IgD-negative memory B cell (primary cell): ENCODE data around the gene SARDH. TPM values are rescaled to one million over a fixed set of nuclear protein-coding genes. Genes with fewer than 3 reads are reported as not detected.
A peak's percentile ranks its signal among the peaks of the same experiment; 100 is the strongest.

ENCODE experiments used
- H3K27ac Mint-ChIP-seq, 3 donors: one replicate each; pipeline ENCODE4 v1.8.0; 2020 to 2022; ENCODE audit warnings: mild to moderate bottlenecking in 3 of 3, mixed read lengths in 3 of 3, moderate library complexity in 1 of 3
- H3K27me3 Mint-ChIP-seq: one replicate; pipeline ENCODE4 v1.8.0; 2021; ENCODE audit warnings: mixed read lengths
- H3K36me3 Mint-ChIP-seq: one replicate; pipeline ENCODE4 v1.8.0; 2020; ENCODE audit warnings: mild to moderate bottlenecking, mixed read lengths
- H3K4me1 Mint-ChIP-seq, 3 donors: one replicate each; pipeline ENCODE4 v1.8.0; 2020 to 2022; ENCODE audit warnings: mixed read lengths in 3 of 3, mild to moderate bottlenecking in 1 of 3
- H3K4me3 Mint-ChIP-seq, 4 donors: one replicate each; pipeline ENCODE4 v1.8.0; 2020 to 2022; ENCODE audit warnings: mild to moderate bottlenecking in 4 of 4, mixed read lengths in 4 of 4, moderate library complexity in 3 of 4
- H3K9me3 Mint-ChIP-seq, 3 donors: one replicate each; pipeline ENCODE4 v1.8.0; 2020 to 2021; ENCODE audit warnings: mixed read lengths in 3 of 3, mild to moderate bottlenecking in 1 of 3
- polyA plus RNA-seq: library from polyadenylated mRNA; unstranded; fragments of 300-500 nt; fragmentation: Illumina TruSeq; gene quantifications from one replicate; pipeline ENCODE4 v1.2.3, GENCODE V29; 2021

The SARDH gene
- polyA plus RNA-seq, 1 donor from 2014 or later = 0.30 TPM

DNA sequence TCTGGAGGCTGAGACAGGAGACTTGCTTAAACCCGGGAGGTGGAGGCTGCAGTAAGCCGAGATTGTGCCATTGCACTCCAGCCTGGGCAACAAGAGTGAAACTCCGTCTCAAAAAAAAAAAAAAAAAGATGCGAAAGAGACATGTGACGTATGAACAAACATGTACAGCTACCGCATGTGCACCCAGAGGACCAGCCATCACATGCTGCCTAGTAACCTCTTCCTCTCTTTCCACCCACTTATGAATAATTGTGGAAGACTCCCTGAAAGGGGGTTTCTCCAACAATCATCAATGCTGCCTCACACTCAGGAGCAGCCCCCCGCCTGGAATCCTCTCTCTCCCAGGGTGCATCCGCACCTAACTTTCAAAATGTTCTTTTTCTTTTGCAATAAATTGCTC is 2.2 kb downstream of the SARDH start:
- H3K27ac Mint-ChIP-seq = peak overlapping the region in 2 of 3 donors; percentile 76 to 88
- H3K27me3 Mint-ChIP-seq = peaks cover 2% of the 10 kb centered on the region
- peaks cover 9 to 18% (median 11%) of the 10 kb centered on the region in 3 donors for H3K4me1 Mint-ChIP-seq
- peak overlapping the region in 2 of 4 donors; percentile 23 to 56 for H3K4me3 Mint-ChIP-seq
- no peaks in the 10 kb centered on the region for H3K9me3 Mint-ChIP-seq
- H3K36me3 Mint-ChIP-seq = no peaks in the 10 kb centered on the region

DNA sequence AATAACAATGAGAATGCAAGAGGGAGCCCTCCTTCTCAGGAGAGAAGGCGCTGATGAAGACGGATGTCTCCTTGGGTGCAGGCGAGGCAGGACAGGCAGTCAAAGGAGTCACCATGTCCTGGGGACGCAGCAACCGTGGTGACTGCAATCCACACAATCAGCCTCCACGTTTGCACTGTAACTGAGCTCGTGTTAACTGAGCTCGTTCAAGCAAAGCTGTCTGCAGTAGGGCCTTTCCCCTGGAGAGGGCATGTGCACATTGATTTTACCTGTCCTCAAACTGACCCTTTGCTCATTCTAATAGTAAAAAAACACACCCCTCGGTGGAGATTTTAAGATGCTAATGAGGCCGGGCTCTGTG is 2.8 kb downstream of the SARDH start:
- no peaks in the 10 kb centered on the region for H3K36me3 Mint-ChIP-seq
- peaks cover 9 to 18% (median 11%) of the 10 kb centered on the region in 3 donors for H3K4me1 Mint-ChIP-seq
- H3K27ac Mint-ChIP-seq = peak overlapping the region in 2 of 3 donors; percentile 76 to 88
- peaks cover 2% of the 10 kb centered on the region for H3K27me3 Mint-ChIP-seq
- no peaks in the 10 kb centered on the region for H3K9me3 Mint-ChIP-seq
- H3K4me3 Mint-ChIP-seq = peak overlapping the region; percentile 10 to 89 (median 34)

DNA sequence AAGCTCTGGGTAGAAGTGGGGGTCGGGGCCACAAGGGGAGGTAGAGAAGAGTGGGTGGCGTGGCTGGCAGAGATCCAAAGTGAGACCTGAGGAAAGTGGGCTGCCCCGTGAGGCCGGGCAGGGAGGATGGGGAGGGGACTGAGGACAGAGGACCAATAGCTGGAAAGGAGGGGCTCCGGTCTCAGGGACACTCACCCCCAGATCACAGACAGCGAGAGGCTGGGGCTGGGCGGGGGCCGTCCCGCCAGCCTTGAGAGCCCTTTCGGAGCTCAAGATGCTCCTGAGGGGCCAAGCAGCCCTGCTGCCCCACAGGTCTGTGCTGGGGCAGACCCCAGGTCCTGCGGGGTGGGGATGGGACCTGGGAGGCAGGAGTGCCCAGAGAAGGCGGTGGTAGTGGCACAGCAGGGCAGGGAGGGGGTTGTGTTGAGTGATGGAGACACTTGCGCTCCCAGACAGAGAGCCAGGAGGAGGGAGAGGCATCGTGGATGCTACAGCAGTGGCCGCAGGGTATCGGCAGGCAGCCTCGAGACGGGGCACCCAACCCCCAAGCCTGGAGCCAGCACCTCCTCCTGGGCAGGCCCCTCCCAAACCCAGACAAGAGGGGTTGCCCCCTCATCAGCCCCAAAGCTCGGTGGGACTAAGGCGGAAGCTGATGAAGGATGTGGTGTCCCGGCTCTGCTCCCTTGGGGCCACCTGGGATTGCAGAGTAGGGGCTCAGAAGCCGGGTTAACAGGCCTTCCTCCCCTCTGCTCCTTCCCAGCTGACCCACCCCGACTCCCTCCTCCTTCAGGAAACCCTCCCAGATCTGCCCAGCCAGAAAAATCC is 3.4 kb downstream of the SARDH start:
- H3K27ac Mint-ChIP-seq = peak overlapping the region in 2 of 3 donors; percentile 76 to 88
- H3K9me3 Mint-ChIP-seq = no peaks in the 10 kb centered on the region
- H3K4me3 Mint-ChIP-seq = peak overlapping the region; percentile 10 to 89 (median 54)
- peaks cover 9 to 18% (median 11%) of the 10 kb centered on the region in 3 donors for H3K4me1 Mint-ChIP-seq
- H3K27me3 Mint-ChIP-seq = peaks cover 2% of the 10 kb centered on the region
- H3K36me3 Mint-ChIP-seq = no peaks in the 10 kb centered on the region

DNA sequence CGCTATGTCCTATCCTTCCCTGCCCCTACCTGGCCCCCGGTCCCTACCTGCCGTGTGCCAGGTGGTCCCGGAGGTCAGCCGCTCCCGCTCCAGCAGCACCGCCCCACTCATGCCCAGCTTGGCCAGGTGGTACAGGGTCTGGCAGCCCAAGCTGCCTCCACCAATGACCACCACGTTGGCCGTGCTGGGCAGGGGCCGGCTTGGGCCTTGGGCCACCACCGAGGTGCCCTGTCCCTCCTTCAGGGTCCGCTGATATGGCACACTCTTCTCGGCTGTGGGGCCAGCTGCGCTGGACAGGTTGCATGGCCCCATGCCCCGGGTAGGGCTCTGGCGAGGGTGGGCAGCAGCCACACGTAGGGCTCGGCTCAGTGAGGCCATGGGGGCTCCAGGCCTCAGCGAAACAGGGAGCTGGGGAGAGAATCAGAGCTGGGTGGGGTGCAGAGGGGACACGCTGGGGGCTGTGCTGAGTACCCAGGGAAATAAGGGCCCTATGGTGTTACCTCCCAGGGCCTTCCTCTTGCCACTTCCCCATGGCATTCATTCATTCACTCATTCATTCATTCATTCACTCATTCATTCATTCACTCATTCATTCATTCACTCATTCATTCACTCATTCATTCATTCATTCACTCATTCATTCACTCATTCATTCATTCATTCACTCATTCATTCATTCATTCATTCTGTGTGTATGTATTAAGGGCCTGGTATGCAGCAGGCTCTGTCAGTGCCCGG is 4.2 kb downstream of the SARDH start:
- H3K4me1 Mint-ChIP-seq = peaks cover 9 to 18% (median 11%) of the 10 kb centered on the region in 3 donors
- peak overlapping the region in 2 of 4 donors; percentile 68 to 86 for H3K4me3 Mint-ChIP-seq
- H3K27ac Mint-ChIP-seq = no peak overlapping the region
- no peaks in the 10 kb centered on the region for H3K36me3 Mint-ChIP-seq
- peaks cover 2% of the 10 kb centered on the region for H3K27me3 Mint-ChIP-seq
- H3K9me3 Mint-ChIP-seq = no peaks in the 10 kb centered on the region

DNA sequence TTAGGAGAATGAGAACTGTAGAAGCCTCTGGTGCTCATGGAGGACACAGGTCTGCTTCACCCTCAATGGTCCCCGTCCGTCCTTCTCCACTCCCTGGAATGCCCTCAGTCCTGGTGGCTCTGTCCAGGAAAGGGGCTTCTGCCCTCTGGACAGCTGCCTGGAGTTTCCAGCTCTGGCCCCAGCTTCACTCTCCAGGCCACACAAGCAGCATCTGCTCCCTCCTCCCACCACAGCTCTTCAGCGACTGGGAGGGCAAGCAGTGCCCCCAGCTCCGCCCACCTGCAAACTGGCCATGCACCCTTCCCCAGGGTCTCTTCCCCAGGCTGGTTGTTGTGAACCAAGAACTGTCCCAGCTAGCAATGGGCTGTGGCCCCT is 4.7 kb downstream of the SARDH start:
- Mint-ChIP-seq H3K9me3 (no peaks in the 10 kb centered on the region), H3K27ac (no peak overlapping the region), H3K27me3 (peaks cover 2% of the 10 kb centered on the region), H3K4me3 (peak overlapping the region in 1 of 4 donors; percentile 17), H3K4me1 (peaks cover 9 to 18% (median 11%) of the 10 kb centered on the region in 3 donors), H3K36me3 (no peaks in the 10 kb centered on the region)

DNA sequence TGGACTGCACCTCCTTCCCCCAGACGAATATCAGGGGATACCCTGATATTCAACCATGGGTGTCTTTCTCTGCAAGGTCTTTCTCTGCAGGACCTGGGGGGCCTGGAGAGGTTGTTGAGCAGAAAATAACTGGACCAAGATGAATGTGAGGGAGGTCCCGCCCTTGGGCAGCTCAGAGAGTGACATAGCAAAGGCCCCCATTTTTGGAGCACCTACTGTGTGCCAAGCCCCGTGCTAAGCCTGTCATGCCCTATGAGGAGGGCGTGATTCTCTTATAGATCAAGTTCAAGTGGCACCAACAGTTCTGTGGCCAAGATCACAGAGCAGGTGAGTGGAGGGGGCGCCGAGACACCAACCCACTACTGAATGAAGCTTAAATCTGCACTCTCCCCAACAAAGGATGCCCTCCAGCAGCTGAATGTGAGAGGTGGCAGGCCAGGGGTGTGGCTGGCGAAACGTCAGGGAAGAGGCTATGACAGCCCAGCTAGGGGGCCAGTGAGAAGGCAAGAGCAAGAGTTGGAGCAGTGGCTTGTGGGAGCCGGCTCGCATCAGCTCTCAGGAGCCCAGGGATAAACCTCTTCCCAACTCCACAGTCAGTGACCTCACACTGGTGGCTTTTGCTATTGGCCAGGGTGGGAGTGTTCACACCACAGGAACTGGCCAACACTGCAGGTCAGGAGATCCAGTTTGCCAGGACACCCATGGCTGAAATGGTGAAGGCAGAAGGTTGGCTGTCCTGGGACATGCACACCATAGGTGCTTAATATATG is 5.3 kb downstream of the SARDH start:
- H3K36me3 Mint-ChIP-seq = no peaks in the 10 kb centered on the region

DNA sequence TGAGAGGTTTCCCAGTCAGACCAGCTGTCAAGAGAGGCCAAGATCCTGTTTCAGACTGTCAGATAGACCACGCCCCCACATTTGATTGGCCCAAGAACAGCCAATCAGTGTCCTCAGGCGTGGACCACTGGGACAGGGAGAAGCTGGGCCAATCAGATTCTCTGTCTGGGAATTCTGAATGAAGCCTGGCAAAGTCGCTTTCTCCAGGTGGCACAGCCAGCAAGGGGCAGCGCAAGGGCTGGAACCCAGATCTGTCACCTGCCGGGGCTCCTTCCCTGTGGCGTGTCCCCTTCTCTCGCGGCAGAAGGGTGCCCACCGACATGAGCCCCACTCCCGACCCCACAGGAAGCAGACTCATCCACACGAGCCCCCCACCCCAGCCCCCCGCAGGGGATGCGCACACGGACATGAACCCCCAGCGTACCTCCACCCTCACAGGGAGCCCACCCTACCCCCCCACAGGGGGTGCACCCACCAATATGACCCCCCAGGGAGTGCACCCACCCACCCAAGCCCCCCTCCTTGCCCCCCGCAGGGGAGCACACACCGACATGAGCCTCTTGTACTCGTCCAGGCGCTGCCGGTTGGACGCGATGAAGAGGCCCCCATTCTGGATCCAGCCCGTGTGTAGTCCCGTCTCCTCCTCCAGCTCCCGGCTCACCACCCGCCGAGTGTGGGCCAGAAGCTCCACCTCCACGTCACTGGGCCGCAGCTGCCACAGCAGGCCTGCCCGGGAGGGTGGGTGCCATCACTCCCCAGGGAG is 6.1 kb downstream of the SARDH start:
- Mint-ChIP-seq H3K27ac (no peak overlapping the region), H3K36me3 (no peaks in the 10 kb centered on the region), H3K4me3 (no peak overlapping the region), H3K27me3 (peaks cover 2% of the 10 kb centered on the region), H3K4me1 (peaks cover 9 to 18% (median 11%) of the 10 kb centered on the region in 3 donors), H3K9me3 (no peaks in the 10 kb centered on the region)

More for the DNA sequence above, 5.3 kb downstream of the SARDH start:
- no peak overlapping the region for H3K27ac Mint-ChIP-seq
- H3K4me3 Mint-ChIP-seq = peak overlapping the region in 2 of 4 donors; percentile 16 to 17
- H3K27me3 Mint-ChIP-seq = peaks cover 2% of the 10 kb centered on the region
- H3K4me1 Mint-ChIP-seq = peaks cover 9 to 18% (median 11%) of the 10 kb centered on the region in 3 donors
- H3K9me3 Mint-ChIP-seq = no peaks in the 10 kb centered on the region

DNA sequence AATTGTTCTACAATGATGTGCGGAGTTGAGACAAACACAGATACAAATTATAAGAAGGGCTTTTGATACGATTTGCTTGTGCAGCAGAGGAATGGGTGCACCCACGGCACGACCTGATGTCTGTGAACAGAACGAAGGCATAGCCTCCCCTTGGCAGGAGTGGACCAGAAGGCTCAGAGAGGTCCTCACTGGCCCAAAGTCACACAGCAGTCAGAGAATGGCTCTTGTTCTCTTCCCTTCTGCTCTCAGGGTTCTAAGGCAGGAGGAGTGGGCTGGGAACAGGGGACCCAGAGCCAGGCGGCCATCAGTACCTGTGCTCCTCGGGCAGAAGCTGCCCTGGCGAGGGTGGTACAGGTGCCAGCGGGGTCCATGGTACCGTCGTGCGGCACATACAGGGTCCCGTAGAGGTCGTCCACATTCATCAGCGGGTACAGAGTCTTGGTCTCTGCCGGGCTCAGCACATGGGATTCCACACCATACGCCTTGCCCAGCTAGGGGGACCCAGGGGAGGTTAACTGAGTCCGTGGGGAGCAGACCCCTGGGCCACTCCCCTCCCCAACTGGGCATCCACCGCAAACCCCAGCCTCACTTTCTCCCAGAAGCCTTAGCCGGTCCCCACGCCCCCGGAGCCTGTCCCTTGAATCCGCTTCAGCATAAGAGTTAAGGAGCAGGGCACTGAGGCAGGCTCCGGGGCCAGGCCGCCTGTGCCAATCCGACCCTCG is 7.0 kb downstream of the SARDH start:
- no peaks in the 10 kb centered on the region for H3K9me3 Mint-ChIP-seq
- no peaks in the 10 kb centered on the region for H3K36me3 Mint-ChIP-seq
- peaks cover 12 to 15% (median 13%) of the 10 kb centered on the region in 3 donors for H3K4me1 Mint-ChIP-seq
- H3K27me3 Mint-ChIP-seq = peaks cover 9% of the 10 kb centered on the region
- H3K4me3 Mint-ChIP-seq = no peak overlapping the region
- no peak overlapping the region for H3K27ac Mint-ChIP-seq

DNA sequence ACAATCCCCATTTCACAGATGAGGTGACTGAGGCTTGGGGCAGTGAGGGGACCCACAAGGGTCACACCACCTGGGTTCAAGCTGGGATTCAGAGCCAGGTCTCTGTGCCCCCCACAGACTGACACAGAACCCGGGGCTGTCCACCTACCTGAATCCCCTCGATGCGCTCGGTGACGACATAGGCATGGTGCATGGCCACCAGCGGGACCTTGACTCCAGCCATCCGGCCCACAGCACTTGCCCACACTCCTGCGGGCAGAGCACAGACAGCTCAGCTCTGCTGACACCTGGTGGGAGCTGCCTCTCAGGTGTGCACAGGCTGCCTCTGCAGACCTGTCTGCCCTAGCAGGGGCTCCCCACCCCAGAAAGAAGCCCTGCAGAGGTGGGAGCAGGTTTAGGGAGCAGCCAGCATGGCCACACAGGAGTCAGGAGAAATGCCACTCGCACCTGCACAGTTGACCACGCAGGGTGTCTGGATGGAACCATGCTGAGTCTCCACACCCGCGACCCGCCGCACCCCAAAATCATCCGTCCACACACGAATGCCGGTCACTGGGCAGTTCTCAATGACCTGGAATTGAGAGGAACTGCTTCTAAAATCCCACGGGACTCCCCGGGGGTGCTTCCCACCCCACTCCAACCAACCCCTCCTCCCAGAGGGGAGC is 8.4 kb downstream of the SARDH start:
- Mint-ChIP-seq H3K4me1 (peaks cover 0 to 8% (median 7%) of the 10 kb centered on the region in 3 donors), H3K27me3 (peaks cover 20% of the 10 kb centered on the region), H3K9me3 (no peaks in the 10 kb centered on the region), H3K27ac (peak overlapping the region in 1 of 3 donors; percentile 71), H3K36me3 (no peaks in the 10 kb centered on the region), H3K4me3 (no peak overlapping the region)

DNA sequence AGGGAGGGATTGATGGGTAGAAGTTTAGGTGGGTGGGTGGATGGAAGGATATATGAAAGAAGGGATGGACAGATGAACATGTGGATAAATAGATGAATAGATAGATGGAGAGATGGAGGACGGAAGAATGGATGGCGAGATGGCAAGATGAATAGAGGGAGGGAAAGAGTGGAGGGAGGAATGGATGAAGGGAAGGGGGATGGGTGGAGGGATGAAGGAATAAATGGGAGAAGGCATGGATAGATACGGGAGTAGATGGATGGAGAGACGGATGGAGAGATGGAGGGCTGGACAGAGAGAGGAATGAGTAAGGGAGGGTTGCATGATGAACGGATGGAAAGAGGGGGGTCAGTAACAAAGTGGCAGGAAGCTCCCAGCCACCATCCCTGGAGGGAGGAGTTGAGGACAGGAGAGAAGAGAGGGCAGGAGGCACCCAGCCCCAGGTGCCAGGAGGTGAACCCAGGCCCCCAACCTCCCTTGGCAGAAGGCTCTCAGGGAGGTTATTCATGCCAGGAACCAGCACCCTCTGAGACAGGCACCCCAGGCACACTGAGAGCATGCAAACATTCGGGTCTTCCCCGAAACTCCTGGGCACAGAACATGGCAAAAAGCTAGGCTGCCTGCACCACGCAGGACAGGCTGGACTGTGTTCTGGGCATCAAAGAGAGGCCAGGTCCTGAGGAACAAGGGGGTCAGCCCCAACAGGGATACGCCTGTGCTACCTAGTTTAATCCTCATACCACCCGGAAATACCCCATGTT is 9.1 kb downstream of the SARDH start:
- Mint-ChIP-seq H3K36me3 (no peaks in the 10 kb centered on the region), H3K27me3 (peaks cover 27% of the 10 kb centered on the region), H3K9me3 (no peaks in the 10 kb centered on the region), H3K27ac (no peak overlapping the region), H3K4me3 (no peak overlapping the region), H3K4me1 (peaks cover 0 to 7% (median 4%) of the 10 kb centered on the region in 3 donors)

DNA sequence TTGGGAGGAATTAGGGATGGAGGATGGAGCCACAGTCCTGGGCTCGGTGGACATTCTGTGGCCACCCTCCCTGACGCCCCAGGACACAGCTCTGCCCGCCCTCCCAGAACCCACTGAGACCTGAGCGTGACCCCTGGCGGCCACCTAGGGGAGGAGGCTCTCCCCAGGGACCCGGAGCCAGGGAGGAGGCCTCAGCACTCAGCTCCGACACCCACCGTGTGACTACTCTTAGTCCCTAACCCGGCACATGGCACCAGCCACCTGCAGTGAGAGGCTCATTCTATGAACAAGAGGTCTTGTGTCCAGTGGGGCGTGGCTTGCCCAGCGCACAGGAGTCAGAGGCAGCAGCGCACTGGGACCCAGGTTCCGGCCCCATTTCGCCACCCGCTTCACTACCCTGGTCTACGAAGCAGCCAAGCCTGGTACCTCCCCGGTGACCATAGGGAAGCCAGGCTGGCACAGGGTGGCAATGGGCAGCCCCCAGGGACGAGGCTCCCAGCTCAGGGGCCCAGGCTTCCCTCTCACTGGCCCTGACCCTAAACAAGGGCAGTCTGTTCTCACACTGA is 10.2 kb downstream of the SARDH start:
- Mint-ChIP-seq H3K4me3 (no peak overlapping the region), H3K27me3 (peaks cover 28% of the 10 kb centered on the region), H3K36me3 (no peaks in the 10 kb centered on the region), H3K9me3 (peaks cover 0 to 3% (median 0%) of the 10 kb centered on the region in 3 donors), H3K27ac (no peak overlapping the region), H3K4me1 (peaks cover 0 to 7% (median 4%) of the 10 kb centered on the region in 3 donors)

DNA sequence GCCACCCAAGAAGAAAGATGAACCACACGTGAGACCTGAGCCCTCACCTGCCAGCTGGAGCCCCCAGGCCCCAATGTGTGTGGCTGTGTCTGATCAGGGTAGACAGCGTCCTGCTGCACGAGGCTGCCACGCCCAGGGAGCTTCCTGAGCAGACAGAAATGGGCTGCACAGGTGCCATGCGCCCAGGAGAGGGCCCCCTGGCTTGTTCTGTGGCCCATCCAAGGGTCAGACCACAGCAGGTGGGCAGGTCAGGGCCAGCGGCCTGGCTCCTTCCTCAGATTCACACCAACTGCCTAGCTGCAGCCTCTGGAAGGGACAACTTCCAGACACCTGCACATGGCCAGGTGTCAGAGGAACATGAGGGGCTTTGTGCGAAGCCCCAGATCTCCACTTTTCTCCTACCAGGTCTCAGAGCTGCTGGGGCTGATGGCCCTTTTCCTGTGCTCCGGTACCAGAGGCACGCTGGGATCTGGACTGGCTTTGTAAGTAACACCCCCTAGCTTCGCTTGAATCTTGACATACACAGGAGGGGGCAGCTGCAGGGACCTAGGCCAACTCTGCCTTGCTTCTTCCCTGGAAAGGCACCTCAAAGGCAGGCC is 10.8 kb downstream of the SARDH start:
- H3K9me3 Mint-ChIP-seq = peaks cover 0 to 3% (median 0%) of the 10 kb centered on the region in 3 donors
- H3K4me1 Mint-ChIP-seq = peaks cover 0 to 7% (median 4%) of the 10 kb centered on the region in 3 donors
- H3K27me3 Mint-ChIP-seq = peaks cover 28% of the 10 kb centered on the region
- no peaks in the 10 kb centered on the region for H3K36me3 Mint-ChIP-seq
- peak overlapping the region in 1 of 3 donors; percentile 59 for H3K27ac Mint-ChIP-seq
- no peak overlapping the region for H3K4me3 Mint-ChIP-seq
